Hypothalamus (tissue), 51 donors: ENCODE results near the gene MMP24.

ENCODE experiments used
- DNase-seq, 51 donors: peaks; one replicate each; lab custom pipeline; 2025; lab: John Stamatoyannopoulos, UW

MMP24 gene

GRCh38 chr20:35326021-35326739 is 99.7 kb downstream of the MMP24 start:
- no peak for DNase-seq
